Activated T-cell treated with anti-CD3 and anti-CD28 coated beads, Interleukin-2, amount 50 U/mL, for 4 hours (primary cell): ENCODE measurements around the gene ETS1. TPM values are rescaled to one million over a fixed set of nuclear protein-coding genes. Genes with fewer than 3 reads are reported as not detected.

Experiments
- ATAC-seq, 2 donors: fragments of 200-7000 bp; cut with Tn5 transposase; one replicate each; pipeline ENCODE4 v1.10.0; 2021
- DNase-seq: peaks from one replicate; pipeline ENCODE4 v3.0.0-alpha.2; 2020
- H3K27me3 Mint-ChIP-seq: one replicate; pipeline ENCODE4 v1.8.0; 2021; ENCODE audit warnings: low read depth, mixed read lengths
- H3K36me3 Mint-ChIP-seq: one replicate; pipeline ENCODE4 v1.8.0; 2022; ENCODE audit warnings: mixed read lengths; ENCODE audit not compliant: insufficient read depth
- H3K4me1 Mint-ChIP-seq: one replicate; pipeline ENCODE4 v1.8.0; 2021; ENCODE audit warnings: low read depth, mixed read lengths
- H3K4me3 Mint-ChIP-seq: one replicate; pipeline ENCODE4 v1.8.0; 2021; ENCODE audit warnings: mild to moderate bottlenecking, moderate library complexity, mixed read lengths
- H3K9me3 Mint-ChIP-seq: one replicate; pipeline ENCODE4 v1.8.0; 2021; ENCODE audit warnings: mixed read lengths
- total RNA-seq, 3 donors: library from RNA; stranded (reverse); gene quantifications; one replicate each; pipeline ENCODE4 v1.2.1, GENCODE V29; 2021

ETS1 gene
- total RNA-seq, 3 donors from 2014 or later = 246 to 299 (median 258) TPM

DNA sequence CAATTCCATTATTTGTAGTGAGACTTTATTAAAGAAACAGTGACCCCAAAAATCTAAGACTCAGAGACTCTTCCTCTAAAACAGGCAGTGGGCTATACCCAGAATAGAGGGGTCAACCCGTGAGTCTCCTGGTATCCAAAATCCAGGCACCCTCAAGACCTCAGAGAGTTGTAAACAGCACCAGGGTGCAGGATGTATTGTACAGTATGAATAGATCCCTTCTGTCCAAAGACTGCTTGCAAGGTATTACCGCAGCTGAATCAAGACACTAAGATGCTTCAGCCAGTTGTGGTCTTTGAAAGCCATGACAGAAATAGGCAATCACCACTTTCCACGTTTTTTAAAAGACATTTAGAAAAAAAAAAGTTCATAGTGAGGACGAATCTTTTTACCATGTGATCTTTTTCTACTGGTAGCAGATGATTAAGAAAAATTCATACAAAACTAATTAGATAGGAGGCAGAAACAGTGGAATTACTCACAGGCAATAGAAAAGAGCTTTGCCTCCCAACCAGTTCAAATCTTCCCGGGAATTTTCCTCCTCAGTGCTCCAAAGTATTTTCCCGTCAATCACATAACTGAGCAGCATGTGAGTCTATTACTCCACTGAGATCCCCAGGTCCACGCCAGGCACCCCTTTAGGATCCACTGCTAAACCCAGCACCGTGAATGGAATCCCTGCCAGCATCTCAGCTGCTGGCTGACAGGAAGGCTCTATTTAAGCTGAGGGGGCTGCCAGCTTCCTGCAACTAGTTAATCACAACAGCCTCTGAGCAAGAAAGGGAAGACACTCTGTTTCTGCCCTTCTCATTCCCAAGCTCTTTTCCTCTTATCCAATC, 113.1 kb downstream of the ETS1 start:
- Mint-ChIP-seq H3K36me3 (peaks cover 79% of the 10 kb centered on the region), H3K9me3 (no peaks in the 10 kb centered on the region), H3K4me1 (peaks cover 98% of the 10 kb centered on the region), H3K27me3 (no peaks in the 10 kb centered on the region), H3K4me3 (peak overlapping the region; percentile 66)
- no peak for ATAC-seq
- no peak for DNase-seq

DNA sequence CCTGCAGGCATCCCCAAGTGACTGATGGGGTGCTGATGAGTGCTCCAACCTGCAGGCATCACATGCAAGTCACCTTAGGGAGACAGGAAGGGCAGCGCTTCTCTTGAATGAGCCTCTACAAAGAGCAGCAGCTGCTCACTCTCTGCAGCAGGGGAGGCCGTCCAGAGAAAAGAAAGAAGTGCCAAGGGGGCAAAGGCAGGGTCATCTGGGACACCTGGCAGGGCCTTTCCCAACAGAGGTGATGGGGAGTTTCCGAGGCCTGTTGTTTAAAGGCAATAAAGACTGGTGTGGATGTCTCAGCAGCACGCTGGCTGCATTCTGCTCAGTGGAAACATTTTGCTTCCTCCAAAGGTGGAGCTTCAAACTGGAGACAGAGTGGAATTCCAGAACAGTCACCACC, 113.7 kb downstream of the ETS1 start:
- H3K4me3 Mint-ChIP-seq = peak overlapping the region; percentile 17
- H3K27me3 Mint-ChIP-seq = no peaks in the 10 kb centered on the region
- DNase-seq = no peak
- peaks cover 98% of the 10 kb centered on the region for H3K4me1 Mint-ChIP-seq
- no peaks in the 10 kb centered on the region for H3K9me3 Mint-ChIP-seq
- peaks cover 74% of the 10 kb centered on the region for H3K36me3 Mint-ChIP-seq
- peak in 1 of 2 donors; percentile 1 for ATAC-seq

DNA sequence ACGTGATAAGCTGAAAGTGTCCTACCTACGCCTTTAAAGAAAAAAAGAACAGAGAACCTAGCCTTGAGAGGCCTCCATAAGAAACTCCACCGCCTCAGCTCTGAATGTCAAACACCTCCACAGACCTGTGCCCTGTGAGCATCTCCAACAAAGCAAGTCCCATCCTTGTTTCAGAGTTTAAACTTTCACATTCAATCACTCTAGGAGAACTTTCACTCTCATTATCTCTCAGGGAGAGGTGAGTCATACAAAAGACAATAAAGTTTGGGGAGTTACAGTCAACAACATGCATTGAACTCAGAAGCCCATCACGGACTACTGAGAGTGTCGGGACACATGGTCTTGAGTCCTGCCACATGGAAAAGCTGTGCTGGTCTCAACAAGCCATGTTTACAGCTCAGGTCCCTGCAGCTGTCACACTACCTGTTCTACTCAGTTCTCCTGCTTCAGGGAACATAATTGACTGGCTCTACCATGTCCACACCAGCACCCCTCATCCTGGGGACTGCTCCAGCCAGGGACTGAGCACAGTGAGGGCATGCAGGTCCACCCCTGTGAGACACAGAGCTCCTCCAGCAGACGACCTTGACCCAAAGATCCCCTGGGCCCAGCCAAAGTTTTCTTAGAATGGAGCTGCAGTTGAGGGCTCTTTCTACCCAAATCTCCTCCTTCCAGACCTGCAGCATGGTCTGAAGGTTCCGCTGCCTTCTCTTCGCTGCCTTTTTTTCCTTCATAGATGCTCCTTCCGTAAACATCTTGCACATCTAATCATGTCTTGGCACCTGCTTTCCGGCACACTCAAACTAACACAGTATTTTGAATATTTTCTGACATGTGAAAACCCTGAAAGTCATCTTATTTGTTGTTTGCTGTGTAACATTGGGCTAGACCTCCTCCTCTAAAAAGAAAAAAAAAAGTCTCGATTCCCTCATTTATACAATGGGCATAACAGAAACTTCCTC, 114.9 kb downstream of the ETS1 start:
- no peaks in the 10 kb centered on the region for H3K27me3 Mint-ChIP-seq
- ATAC-seq (peak; percentile 71 to 73), DNase-seq (peak; percentile 49)
- peaks cover 99% of the 10 kb centered on the region for H3K4me1 Mint-ChIP-seq
- H3K36me3 Mint-ChIP-seq = peaks cover 74% of the 10 kb centered on the region
- H3K4me3 Mint-ChIP-seq = peak overlapping the region; percentile 67
- H3K9me3 Mint-ChIP-seq = no peaks in the 10 kb centered on the region

GRCh38 chr11:128471138-128471661, 116.2 kb downstream of the ETS1 start:
- no peaks in the 10 kb centered on the region for H3K9me3 Mint-ChIP-seq
- H3K27me3 Mint-ChIP-seq = no peaks in the 10 kb centered on the region
- peak overlapping the region; percentile 67 for H3K4me3 Mint-ChIP-seq
- ATAC-seq (peak; percentile 8 to 19), DNase-seq (no peak)
- H3K36me3 Mint-ChIP-seq = peaks cover 72% of the 10 kb centered on the region
- peaks cover 99% of the 10 kb centered on the region for H3K4me1 Mint-ChIP-seq

DNA sequence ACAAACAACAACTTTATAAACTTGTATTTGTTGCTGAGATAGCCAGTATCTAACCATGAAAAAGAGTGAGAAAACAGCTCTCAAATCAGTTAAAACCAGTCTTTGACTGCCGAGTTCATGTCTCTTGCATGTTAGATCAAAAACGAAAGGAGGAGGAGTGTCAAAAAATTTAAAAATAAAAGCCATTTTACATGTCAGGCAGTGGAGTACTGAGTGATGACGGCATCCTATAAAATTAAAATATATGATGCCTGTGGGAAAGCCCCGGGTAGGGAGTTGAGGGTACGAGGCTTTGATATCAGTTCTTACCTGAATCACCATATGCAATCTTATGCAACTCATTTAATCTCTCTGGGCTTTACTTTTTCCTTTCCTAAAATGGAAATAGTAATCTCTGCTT, 117.3 kb downstream of the ETS1 start:
- Mint-ChIP-seq H3K36me3 (peaks cover 76% of the 10 kb centered on the region), H3K4me1 (peaks cover 99% of the 10 kb centered on the region), H3K9me3 (no peaks in the 10 kb centered on the region), H3K4me3 (peak overlapping the region; percentile 66), H3K27me3 (no peaks in the 10 kb centered on the region)
- peak; percentile 23 to 24 for ATAC-seq
- no peak for DNase-seq

DNA sequence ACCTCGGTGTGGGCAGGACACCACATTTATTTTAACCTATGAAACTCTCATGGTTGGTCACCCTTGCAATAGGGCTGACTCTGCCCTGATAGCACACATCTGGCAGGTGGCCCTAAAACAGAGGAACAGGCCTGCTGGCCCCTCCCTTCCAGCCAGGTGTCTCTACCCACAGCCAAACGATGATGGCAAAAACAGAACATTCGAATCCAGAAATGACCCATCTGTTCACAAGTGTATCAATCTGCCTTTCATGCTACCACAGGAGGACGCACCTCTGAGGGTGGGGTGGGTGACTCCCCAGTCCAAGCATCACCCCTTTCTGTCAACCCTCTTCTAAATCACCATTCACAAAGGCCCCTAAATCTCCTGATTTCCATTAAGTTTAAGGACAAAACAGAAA, 118.1 kb downstream of the ETS1 start:
- H3K4me3 Mint-ChIP-seq = peak overlapping the region; percentile 68
- ATAC-seq (no peak), DNase-seq (no peak)
- no peaks in the 10 kb centered on the region for H3K9me3 Mint-ChIP-seq
- H3K4me1 Mint-ChIP-seq = peaks cover 99% of the 10 kb centered on the region
- no peaks in the 10 kb centered on the region for H3K27me3 Mint-ChIP-seq
- H3K36me3 Mint-ChIP-seq = peaks cover 72% of the 10 kb centered on the region

DNA sequence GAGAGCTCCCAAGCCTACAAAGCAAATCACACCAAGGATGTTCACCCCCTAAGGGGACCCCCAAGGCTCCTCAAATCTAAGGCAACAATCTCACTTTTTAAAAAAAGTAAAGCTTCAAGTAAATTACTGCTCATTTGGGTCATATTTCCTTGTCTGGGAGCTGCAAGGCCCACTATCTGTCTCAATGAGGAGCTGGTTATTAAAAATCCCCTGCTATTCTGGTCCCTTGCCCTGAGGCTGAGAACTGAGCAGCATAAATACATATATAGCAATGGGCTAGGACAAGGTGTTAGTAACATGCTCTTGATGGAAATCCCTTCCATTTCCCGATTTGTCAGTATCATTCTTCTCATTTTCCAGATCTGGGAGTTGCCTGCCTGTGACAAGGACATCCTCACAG, 119.2 kb downstream of the ETS1 start:
- peaks cover 99% of the 10 kb centered on the region for H3K4me1 Mint-ChIP-seq
- ATAC-seq (no peak), DNase-seq (no peak)
- H3K36me3 Mint-ChIP-seq = peaks cover 70% of the 10 kb centered on the region
- no peaks in the 10 kb centered on the region for H3K27me3 Mint-ChIP-seq
- H3K4me3 Mint-ChIP-seq = peak overlapping the region; percentile 62
- H3K9me3 Mint-ChIP-seq = no peaks in the 10 kb centered on the region

- peaks cover 99% of the 10 kb centered on the region for H3K4me1 Mint-ChIP-seq
- DNase-seq = no peak
- H3K4me3 Mint-ChIP-seq = peak overlapping the region; percentile 62
- H3K27me3 Mint-ChIP-seq = no peaks in the 10 kb centered on the region
- peaks cover 70% of the 10 kb centered on the region for H3K36me3 Mint-ChIP-seq
- no peak for ATAC-seq
- H3K9me3 Mint-ChIP-seq = no peaks in the 10 kb centered on the region
Measured at GRCh38 chr11:128467610-128468041, 119.7 kb downstream of the ETS1 start.

GRCh38 chr11:128467041-128467440, 120.3 kb downstream of the ETS1 start:
- no peak for ATAC-seq
- H3K4me3 Mint-ChIP-seq = peak overlapping the region; percentile 62
- H3K27me3 Mint-ChIP-seq = no peaks in the 10 kb centered on the region
- no peak for DNase-seq
- H3K9me3 Mint-ChIP-seq = no peaks in the 10 kb centered on the region
- H3K36me3 Mint-ChIP-seq = peaks cover 70% of the 10 kb centered on the region
- peaks cover 99% of the 10 kb centered on the region for H3K4me1 Mint-ChIP-seq

- H3K9me3 Mint-ChIP-seq = no peaks in the 10 kb centered on the region
- ATAC-seq (no peak), DNase-seq (peak; percentile 44)
- H3K4me1 Mint-ChIP-seq = peaks cover 98% of the 10 kb centered on the region
- peak overlapping the region; percentile 74 for H3K4me3 Mint-ChIP-seq
- H3K27me3 Mint-ChIP-seq = no peaks in the 10 kb centered on the region
- peaks cover 74% of the 10 kb centered on the region for H3K36me3 Mint-ChIP-seq
Measured at GRCh38 chr11:128465946-128466705, 121.2 kb downstream of the ETS1 start.

- ATAC-seq (peak in 1 of 2 donors; percentile 15), DNase-seq (no peak)
- peaks cover 98% of the 10 kb centered on the region for H3K4me1 Mint-ChIP-seq
- peaks cover 77% of the 10 kb centered on the region for H3K36me3 Mint-ChIP-seq
- H3K27me3 Mint-ChIP-seq = no peaks in the 10 kb centered on the region
- H3K9me3 Mint-ChIP-seq = no peaks in the 10 kb centered on the region
- H3K4me3 Mint-ChIP-seq = peak overlapping the region; percentile 74
Measured at GRCh38 chr11:128465531-128465930, 121.8 kb downstream of the ETS1 start.

DNA sequence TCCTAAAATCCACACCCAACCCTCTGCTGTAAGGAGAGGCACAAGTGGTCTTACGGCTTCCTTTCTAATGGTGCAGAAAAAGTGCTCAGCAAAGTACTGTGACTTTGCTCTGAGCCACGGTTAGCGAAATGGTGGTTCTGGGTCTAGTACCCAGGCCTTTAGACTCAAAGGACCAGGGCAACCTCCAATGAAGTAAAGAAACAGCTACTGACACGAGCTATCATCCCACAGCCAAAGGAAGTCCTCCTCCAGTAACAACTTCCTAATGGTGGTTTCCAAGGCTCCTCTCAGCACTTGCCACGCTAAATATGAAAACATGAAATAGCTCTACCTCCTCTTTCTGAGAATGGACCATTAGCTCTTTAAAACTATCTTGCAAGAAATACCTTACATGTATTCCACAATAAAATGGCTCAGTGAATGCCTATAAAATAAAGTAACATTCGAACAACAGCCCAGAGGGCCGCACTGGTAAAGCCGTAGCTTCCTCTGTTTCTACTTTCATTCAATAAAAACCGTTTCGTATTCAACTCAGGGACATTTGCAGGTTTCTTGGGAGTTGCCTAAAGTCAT, 122.4 kb downstream of the ETS1 start:
- ATAC-seq (peak in 1 of 2 donors; percentile 15), DNase-seq (no peak)
- Mint-ChIP-seq H3K4me3 (peak overlapping the region; percentile 74), H3K4me1 (peaks cover 99% of the 10 kb centered on the region), H3K27me3 (no peaks in the 10 kb centered on the region), H3K36me3 (peaks cover 80% of the 10 kb centered on the region), H3K9me3 (no peaks in the 10 kb centered on the region)

DNA sequence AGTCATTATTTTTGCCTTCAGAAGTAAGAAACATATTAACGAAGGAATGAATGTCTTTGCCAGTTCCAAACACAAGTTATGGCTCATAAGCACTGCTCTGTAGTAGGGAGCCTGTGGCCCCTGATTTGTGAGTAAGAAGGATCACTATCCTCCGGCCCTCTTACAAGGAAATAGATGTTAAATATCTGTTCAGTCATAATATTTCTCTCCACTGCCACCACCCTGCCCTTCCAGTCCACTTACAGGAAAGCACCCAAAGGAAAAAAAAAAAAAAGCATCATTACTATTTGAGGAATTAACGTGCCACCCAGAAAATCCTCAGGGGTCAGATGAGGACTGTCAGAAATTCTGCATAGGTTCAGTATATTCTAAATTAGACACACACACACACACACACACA, 123.4 kb downstream of the ETS1 start:
- no peaks in the 10 kb centered on the region for H3K9me3 Mint-ChIP-seq
- H3K4me3 Mint-ChIP-seq = peak overlapping the region; percentile 74
- DNase-seq (no peak), ATAC-seq (no peak)
- H3K4me1 Mint-ChIP-seq = peaks cover 95% of the 10 kb centered on the region
- no peaks in the 10 kb centered on the region for H3K27me3 Mint-ChIP-seq
- peaks cover 81% of the 10 kb centered on the region for H3K36me3 Mint-ChIP-seq
